GM19025 (cell line): ENCODE results near the gene FMN2.

Experiments
- ATAC-seq: cut with Tn5 transposase; IDR thresholded peaks from one replicate; pipeline ENCODE4 v1.9.1; 2021; ENCODE audit warnings: mild to moderate bottlenecking, low read depth, moderate library complexity; ENCODE audit not compliant: unreplicated experiment

The FMN2 gene

DNA sequence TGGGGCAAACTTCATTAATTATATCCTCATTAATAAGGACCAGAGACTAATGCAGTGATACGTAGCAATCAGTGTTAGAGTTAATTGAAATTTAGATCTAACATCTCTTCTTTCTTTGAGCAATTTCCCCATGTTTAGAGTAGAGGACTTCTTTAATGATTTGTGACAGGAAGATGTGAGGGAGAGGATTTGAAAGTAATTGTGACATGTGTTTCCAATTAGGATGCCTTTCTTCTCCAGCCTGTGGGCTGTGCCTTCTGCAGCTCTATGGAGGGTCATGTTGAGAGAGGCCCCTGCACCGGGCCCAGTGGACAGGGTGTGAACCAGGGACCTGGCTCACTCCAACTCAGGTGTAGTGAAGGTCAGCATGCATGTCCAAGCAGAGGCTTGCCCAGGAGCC is 417.3 kb downstream of the FMN2 start:
- ATAC-seq, result no peak

DNA sequence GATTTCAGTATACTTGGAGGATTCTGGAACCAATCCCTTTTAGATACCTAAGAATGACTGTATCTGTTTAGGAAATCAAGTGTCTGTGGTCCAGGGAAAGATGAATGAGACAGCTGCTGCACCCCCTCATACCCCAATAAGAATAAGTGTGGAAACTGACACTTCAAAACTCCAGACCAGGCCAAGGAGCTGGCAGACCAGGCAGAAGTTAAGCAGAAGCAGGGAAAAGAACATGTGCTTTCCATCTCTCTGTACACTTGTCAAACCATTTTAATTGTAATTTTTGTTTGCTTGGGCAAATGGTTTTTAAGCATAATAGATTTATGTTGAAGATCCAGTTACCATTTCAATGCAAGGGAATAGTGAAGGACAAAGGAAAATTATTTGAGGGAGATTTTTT is 420.1 kb downstream of the FMN2 start:
- ATAC-seq, result no peak

DNA sequence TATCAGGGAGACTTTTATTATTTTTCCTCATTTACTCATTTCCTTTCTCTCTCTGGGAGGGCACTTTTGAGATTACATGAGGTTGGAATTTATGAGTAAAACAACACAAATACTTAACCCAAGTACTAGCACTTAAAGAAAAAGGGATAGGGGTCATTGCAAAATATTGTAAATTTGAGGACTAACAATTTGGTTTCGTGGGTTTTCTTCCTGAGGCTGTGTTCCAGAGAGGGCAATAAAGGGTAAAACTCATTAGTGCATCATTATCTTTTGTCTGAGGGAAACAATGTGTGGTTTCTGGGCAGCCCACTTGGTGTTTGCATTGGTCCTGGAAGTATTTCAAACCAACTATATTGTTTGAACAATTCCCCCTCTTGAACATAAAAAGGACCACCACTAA is 423.8 kb downstream of the FMN2 start:
- ATAC-seq, result no peak

DNA sequence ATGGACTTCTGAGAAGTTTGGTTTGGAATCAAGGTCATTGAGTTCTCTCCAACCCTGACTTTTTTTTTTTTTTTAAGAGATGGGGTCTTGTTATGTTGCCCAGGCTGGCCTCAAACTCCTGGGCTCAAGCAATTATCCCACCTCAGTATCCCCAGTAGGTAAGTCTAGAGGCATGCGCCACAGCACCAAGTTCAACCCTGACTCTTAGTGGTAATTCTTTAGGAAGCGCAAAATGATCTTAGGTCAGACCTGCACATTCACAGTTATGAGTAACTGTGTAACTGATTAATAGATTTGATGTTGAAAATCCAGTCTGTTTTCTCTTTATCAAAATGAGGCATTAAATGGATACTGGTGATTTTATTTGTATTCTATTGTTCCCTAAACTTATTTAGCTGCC is 424.4 kb downstream of the FMN2 start:
- ATAC-seq, result no peak

DNA sequence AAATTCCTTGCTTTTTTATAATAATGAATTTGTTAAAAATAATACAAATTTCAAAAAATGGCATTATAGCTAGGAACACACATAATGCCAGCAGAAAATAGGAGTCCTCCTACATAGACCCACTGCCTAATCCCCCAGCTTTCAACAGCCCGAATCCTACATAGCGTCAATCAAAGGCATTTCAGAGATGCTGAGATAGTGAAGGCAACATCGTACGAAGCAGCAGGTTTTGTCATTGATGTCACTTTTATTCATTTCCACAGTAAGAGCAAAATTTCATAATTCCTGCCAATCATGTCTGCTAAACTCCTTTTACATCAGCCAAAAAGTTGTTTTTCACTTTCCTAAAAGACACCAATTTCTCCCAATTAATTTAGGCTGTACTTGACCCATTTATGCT is 426.2 kb downstream of the FMN2 start:
- ATAC-seq, result no peak

DNA sequence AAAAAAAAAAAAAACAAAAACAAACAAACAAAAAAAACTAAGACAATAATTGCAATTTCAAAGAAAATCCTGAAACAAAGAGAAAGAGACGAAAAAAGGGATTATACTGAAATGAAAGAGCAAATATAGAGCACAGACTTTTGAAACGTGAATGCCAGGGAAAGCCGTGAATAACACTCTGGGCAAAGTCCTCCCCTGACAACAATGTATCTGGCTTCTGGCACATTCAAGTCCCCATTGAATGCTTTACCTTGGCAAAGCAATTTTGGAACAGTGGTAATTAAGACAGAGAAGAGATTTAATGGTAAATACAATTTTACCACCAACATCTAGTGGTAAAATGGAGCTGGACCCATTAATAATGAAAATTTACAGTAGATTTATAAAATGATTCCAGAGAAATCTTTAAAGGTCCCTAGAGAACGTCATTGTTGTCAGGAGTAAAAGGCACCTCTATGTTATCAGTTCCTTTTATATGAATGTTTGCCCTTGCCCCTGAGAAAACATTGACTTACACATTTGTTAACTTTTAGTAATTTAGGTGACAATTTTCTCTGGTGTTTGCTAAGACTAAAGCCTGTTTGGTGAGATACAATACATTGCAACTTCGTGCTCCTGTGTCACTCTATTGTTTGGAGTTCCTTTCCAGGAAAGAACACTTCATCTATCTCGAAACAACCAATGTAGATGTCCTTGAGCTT is 430.6 kb downstream of the FMN2 start:
- ATAC-seq, result no peak

DNA sequence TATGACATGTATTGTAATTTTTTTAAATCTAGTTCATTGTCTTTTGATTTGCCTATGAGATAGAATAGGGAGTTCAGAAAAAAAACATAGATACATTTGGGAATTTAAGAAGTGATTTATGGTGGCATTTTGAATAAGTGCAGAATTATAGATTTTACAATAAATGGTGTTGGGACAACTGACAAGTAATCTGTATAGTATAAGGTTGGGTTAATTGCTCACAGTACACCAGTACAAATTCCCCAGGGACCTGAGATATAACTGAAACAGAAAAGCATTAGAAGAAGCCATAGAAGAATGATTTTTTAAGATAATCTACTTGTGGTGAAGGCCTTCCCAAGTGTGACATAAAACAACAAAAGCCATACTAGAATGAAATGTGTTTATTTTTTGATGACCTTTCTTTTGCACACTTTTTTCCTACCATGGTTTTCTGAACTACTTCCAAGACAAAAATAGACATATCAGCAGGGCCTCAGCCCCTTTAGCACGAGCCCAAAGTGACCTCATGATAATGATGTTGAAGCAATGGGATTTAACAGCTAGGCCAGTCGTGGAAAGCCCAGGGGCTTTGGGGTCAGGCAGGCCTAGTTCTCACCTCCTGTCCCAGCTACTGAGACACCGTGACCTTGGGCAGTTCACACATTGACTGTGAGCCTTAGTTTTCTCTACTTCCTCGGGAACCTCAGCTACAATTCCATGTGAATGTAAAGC is 432.8 kb downstream of the FMN2 start:
- no peak for ATAC-seq
